BE2C (cell line): ENCODE results near the gene LRRC8E.

ENCODE experiments used
- DNase-seq: peaks from one replicate; pipeline ENCODE4 v3.0.0-alpha.2; 2020
- H3K27me3 ChIP-seq: fragments of 250-450 bp; sonication (Bioruptor Pico); 2 replicates; pipeline ENCODE4 v1.5.1; 2020; ENCODE audit warnings: mild to moderate bottlenecking
- H3K36me3 ChIP-seq: fragments of 250-450 bp; sonication (Bioruptor Pico); 2 replicates; pipeline ENCODE4 v1.5.1; 2020; ENCODE audit warnings: mild to moderate bottlenecking
- H3K4me1 ChIP-seq: fragments of 250-450 bp; sonication (Bioruptor Pico); 2 replicates; pipeline ENCODE4 v1.5.1; 2020
- H3K4me3 ChIP-seq: 2 replicates; pipeline ENCODE4 v1.5.1; 2011; ENCODE audit warnings: low read depth, low read length
- H3K9me3 ChIP-seq: fragments of 250-450 bp; sonication (Bioruptor Pico); 2 replicates; pipeline ENCODE4 v1.5.1; 2020
- CTCF ChIP-seq: IDR thresholded peaks from 2 replicates; pipeline ENCODE4 v1.5.1; 2012; ENCODE audit warnings: mild to moderate bottlenecking, low read depth, low read length

The LRRC8E gene

GRCh38 chr19:7908742-7909461 lies 20.6 kb downstream of the LRRC8E start:
- no peaks in the 10 kb centered on the region for H3K4me1 ChIP-seq
- peaks cover 33% of the 10 kb centered on the region for H3K36me3 ChIP-seq
- H3K4me3 ChIP-seq, result no peak overlapping the region
- no peaks in the 10 kb centered on the region for H3K27me3 ChIP-seq
- H3K9me3 ChIP-seq, result no peaks in the 10 kb centered on the region
- no peak for DNase-seq
- no peak for TF ChIP-seq CTCF

GRCh38 chr19:7909471-7910067 lies 21.3 kb downstream of the LRRC8E start:
- H3K4me1 ChIP-seq, result no peaks in the 10 kb centered on the region
- no peaks in the 10 kb centered on the region for H3K9me3 ChIP-seq
- H3K4me3 ChIP-seq, result no peak overlapping the region
- H3K27me3 ChIP-seq, result peaks cover under 1% of the 10 kb centered on the region; the same call in 1 of the 2 replicates
- H3K36me3 ChIP-seq, result peaks cover 33% of the 10 kb centered on the region
- no peak for DNase-seq
- no peak for TF ChIP-seq CTCF

- no peak for TF ChIP-seq CTCF
- no peaks in the 10 kb centered on the region for H3K4me1 ChIP-seq
- H3K27me3 ChIP-seq, result peaks cover 10% of the 10 kb centered on the region
- no peak for DNase-seq
- H3K9me3 ChIP-seq, result no peaks in the 10 kb centered on the region
- no peak overlapping the region for H3K4me3 ChIP-seq
- H3K36me3 ChIP-seq, result peaks cover 33% of the 10 kb centered on the region
These were observed 22.2 kb downstream of the LRRC8E start for GRCh38 chr19:7910321-7911161.

GRCh38 chr19:7911508-7912143 lies 23.3 kb downstream of the LRRC8E start:
- Histone ChIP-seq H3K27me3 (peaks cover 21% of the 10 kb centered on the region), H3K4me1 (no peaks in the 10 kb centered on the region), H3K9me3 (no peaks in the 10 kb centered on the region), H3K36me3 (peaks cover 27% of the 10 kb centered on the region), H3K4me3 (no peak overlapping the region)
- no peak for DNase-seq
- TF ChIP-seq CTCF, result no peak

- no peak for TF ChIP-seq CTCF
- no peak overlapping the region for H3K4me3 ChIP-seq
- no peaks in the 10 kb centered on the region for H3K4me1 ChIP-seq
- H3K9me3 ChIP-seq, result no peaks in the 10 kb centered on the region
- H3K36me3 ChIP-seq, result peaks cover 27% of the 10 kb centered on the region
- peaks cover 27% of the 10 kb centered on the region for H3K27me3 ChIP-seq
- no peak for DNase-seq
These were observed 23.9 kb downstream of the LRRC8E start for GRCh38 chr19:7912144-7912696.
